HFF-Myc (cell line): ENCODE results near the gene MS4A1.

Experiments used
- DNase-seq: peaks from one replicate; pipeline ENCODE4 v3.0.0-alpha.2; 2011; ENCODE audit warnings: low read depth; ENCODE audit errors: extremely low read depth
- H3K4me3 ChIP-seq: replicated peaks from 2 replicates; pipeline ENCODE4 v1.5.1; 2011; ENCODE audit warnings: low read depth, mild to moderate bottlenecking, control low read depth, low read length
- TF ChIP-seq, protein P1 (sequence below): IDR thresholded peaks from 2 replicates; pipeline ENCODE4 v1.5.1; 2012; ENCODE audit warnings: mild to moderate bottlenecking, low read depth, low read length, control low read depth; ENCODE audit errors: missing control alignments

Gene MS4A1

DNA sequence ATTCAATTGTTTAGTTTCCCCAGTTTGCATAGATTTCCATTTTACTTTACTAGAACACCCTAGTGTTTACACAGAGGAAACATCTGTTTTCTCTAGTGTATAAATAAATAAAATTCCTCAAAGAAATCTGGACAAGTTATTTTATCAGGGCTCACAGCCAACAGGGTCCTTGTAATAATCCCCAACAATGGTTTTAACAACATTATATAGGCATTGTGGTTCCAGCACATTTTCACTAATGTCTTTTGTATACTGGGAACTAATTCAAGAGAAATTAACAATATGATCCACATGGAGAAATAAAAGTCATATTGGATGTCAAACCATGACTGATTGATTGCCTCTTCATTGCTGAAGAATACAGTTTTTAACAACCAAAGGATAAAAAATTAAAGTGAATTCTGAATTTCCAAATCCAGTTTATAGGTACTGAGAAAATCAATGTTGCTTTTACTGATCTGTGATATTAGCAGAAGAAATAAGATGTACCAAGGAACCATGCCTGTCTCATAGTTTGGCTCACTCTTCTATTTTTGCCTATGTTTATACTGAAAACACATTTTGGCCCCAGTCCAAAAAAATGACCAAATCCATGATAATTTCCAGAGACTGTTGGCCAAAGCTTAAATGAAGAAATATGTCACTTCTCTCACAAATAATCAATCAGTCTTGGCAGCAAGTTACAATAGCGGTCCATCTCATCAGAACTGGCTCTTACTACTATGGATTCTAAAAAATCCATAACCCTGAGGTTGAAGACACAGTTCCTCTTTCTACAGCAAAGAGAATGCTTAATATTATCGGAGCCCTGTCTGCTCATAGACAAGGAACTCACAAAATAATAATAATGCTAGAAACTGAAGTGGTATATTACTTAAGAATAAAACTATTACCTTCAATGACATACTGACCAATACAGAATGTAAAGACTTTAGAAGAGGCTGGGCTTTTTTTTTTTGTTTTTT lies 58.1 kb downstream of the MS4A1 start:
- no peak for DNase-seq
- TF ChIP-seq, protein P1, sequence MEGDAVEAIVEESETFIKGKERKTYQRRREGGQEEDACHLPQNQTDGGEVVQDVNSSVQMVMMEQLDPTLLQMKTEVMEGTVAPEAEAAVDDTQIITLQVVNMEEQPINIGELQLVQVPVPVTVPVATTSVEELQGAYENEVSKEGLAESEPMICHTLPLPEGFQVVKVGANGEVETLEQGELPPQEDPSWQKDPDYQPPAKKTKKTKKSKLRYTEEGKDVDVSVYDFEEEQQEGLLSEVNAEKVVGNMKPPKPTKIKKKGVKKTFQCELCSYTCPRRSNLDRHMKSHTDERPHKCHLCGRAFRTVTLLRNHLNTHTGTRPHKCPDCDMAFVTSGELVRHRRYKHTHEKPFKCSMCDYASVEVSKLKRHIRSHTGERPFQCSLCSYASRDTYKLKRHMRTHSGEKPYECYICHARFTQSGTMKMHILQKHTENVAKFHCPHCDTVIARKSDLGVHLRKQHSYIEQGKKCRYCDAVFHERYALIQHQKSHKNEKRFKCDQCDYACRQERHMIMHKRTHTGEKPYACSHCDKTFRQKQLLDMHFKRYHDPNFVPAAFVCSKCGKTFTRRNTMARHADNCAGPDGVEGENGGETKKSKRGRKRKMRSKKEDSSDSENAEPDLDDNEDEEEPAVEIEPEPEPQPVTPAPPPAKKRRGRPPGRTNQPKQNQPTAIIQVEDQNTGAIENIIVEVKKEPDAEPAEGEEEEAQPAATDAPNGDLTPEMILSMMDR = no peak
- no peak overlapping the region for H3K4me3 ChIP-seq

DNA sequence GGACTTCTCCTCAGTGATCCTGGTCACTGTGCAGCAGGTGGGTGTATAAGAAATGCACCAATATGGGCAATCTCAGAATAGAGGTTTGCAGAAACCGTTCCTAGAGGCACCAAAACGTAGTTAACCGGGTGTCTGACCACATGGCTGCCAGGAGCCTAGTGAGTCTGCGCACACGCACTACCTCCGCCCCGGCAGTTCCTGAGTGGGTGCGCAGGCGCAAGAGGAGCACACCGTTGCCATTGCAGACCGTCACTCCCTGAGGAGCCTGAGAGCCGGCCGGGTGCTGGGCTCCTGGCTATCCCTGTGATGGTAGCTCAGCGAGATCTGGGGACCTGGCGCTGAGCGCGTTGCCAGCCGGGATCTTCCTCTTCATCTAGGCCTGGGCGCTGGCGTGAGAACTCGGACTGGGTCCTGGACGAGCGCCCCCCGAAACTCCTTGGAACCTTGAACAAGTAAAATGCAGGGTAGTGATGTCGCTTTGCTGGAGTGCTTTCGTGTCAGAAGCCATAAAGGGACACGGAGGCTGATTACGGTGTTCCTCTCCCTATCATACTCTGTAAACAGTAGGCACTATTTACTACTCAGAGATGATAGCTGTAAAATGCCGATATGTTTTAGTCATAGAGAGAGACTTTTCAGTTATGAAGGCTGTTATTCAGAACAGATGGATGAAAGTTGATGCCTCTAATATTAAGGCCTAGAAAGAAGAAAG lies 59.7 kb downstream of the MS4A1 start, which contains the start of gene MS4A13:
Gene MS4A13 (plus strand): TSS at position 249 of the 712 bp plus-strand sequence. CDS start 2,692 bp downstream, outside the sequence.
- TF ChIP-seq, protein P1 = no peak
- H3K4me3 ChIP-seq = no peak within 1 kb of the TSS
- no peak for DNase-seq
